Retina (tissue), 1 donor: Measurements from ENCODE around the gene RNASE13.
"Not testable (repeated sequence)": the region's sequence is repeated elsewhere in the genome, so short reads cannot be mapped to it uniquely, and the experiment has no call there.

Experiments used
- DNase-seq: peaks from one replicate; pipeline ENCODE4 v3.0.0-alpha.2; 2016

Gene RNASE13

GRCh38 chr14:21061347-21061668, 26.7 kb upstream of the RNASE13 start:
- DNase-seq = no peak

GRCh38 chr14:21060614-21061346, 26.2 kb upstream of the RNASE13 start:
- no peak for DNase-seq

GRCh38 chr14:21059842-21060613, 25.4 kb upstream of the RNASE13 start:
- no peak for DNase-seq

GRCh38 chr14:21058903-21059302, 24.3 kb upstream of the RNASE13 start:
- no peak for DNase-seq

GRCh38 chr14:21057803-21058675, 23.4 kb upstream of the RNASE13 start, which contains the start of gene RNASE8:
Gene RNASE8 (plus strand): TSS chr14:21057822. CDS start chr14:21057893, 71 bp downstream.
- no peak for DNase-seq

- DNase-seq = no peak
Measured at GRCh38 chr14:21056520-21057163, 22.0 kb upstream of the RNASE13 start.

- DNase-seq = no peak
Measured at GRCh38 chr14:21055432-21056117, 21.0 kb upstream of the RNASE13 start.

- no peak for DNase-seq
Measured at GRCh38 chr14:21054768-21055145, 20.1 kb upstream of the RNASE13 start.

- no peak for DNase-seq
Measured at GRCh38 chr14:21054123-21054767, 19.6 kb upstream of the RNASE13 start.

- no peak for DNase-seq
Measured at GRCh38 chr14:21053184-21054122, 18.8 kb upstream of the RNASE13 start.

- DNase-seq = no peak
Measured at GRCh38 chr14:21050597-21050996, 16.0 kb upstream of the RNASE13 start.

GRCh38 chr14:21049271-21049673, 14.7 kb upstream of the RNASE13 start:
- no peak for DNase-seq

GRCh38 chr14:21048638-21049037, 14.0 kb upstream of the RNASE13 start:
- DNase-seq = no peak

- no peak for DNase-seq
Measured at GRCh38 chr14:21047378-21047781, 12.8 kb upstream of the RNASE13 start.

- no peak for DNase-seq
Measured at GRCh38 chr14:21043974-21044618, 9.5 kb upstream of the RNASE13 start.

- no peak for DNase-seq
Measured at GRCh38 chr14:21043387-21043973, 8.9 kb upstream of the RNASE13 start.

GRCh38 chr14:21042918-21043317, 8.3 kb upstream of the RNASE13 start:
- no peak for DNase-seq

GRCh38 chr14:21041676-21042433, 7.2 kb upstream of the RNASE13 start, which contains the start of gene RNASE7:
Gene RNASE7 (plus strand): TSS chr14:21042362. CDS start chr14:21042993, 631 bp downstream.
- no peak for DNase-seq

- DNase-seq = not testable (repeated sequence)
Measured at GRCh38 chr14:21040941-21041340, 6.3 kb upstream of the RNASE13 start.
